Right forelimb (tissue), 1 donor: ENCODE results near the gene USP35.
A peak's percentile ranks its signal among the peaks of the same experiment; 100 is the strongest.
"Not testable (repeated sequence)": the region's sequence is repeated elsewhere in the genome, so short reads cannot be mapped to it uniquely, and the experiment has no call there.

Experiments used
- DNase-seq: peaks from one replicate; pipeline ENCODE4 v3.0.0-alpha.2; 2018

The USP35 gene

GRCh38 chr11:78216571-78217287, 28.0 kb downstream of the USP35 start:
- peak; percentile 30 for DNase-seq

GRCh38 chr11:78217650-78218541, 29.2 kb downstream of the USP35 start:
- DNase-seq = peak; percentile 26

DNA sequence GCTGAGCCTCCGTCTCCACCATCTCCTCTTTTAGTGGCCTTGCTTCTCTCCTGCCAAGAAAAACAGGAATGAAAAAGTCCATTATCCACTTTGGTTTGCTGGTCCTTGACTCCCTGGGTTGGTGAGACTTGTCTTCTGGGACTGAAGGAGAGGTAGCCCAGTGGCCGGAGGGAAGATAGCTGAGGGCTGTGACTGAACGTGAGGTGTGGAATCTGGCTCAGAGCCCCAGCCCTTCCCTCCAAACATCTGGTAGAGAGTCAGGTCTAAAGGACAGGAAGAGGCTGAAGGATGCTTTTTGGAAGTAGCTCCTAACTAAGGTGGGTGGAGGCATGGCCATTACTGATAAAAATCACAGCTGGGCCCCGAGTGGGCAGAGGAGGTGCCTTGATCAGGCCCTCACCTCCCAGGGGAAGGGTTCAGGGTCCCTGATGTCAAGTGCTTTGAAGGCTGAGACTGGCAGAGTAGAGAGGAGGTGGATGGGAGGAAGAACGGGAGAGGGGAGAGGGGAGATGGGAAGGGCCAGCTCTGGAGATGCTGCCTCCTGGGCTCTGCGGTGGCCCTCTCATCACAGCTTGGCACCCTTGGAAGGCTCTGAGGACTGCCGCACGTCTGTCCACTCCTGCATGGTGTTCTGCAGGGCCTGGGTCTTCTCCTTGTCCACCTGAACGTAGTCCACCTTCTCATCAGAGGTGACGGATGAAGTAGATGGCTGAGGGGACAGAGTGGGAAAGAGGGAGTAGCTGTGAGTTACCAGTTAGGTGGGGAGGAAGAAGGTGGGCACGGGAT, 30.2 kb downstream of the USP35 start:
- peak; percentile 32 for DNase-seq

DNA sequence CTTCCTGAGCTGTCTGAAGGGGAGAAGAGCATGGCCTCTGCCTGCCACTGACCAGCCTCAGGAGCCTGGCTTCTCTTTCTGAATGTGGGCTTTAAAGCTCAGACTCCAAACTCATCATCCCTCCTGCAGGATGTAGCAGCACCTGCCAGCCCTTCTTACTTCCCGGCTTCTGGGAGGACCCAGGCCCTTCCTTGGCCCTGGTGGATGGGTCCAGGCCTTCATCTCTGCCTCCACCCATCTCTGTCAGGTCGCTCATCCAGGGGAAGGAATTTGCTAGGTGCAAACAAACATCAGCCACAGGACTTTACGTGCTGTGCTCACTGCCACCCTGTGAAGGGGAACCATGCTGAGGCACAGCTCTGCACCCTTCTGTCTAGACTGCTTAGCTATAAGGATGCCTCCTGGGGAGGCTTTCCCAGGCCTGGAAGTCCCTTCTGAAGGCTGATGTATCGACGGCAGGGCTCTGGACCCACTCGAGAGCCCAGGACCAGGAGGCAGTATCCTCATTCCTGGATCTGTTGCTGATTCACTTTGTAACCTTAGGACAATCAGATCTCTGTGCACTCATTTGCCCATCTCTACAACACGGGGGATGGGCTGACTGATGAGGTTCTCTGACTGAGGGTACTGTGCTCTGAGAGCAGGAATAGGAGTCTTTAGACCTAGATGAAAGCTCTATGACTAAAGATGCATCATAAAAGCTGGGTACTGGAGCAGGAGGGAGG, 30.9 kb downstream of the USP35 start:
- no peak for DNase-seq

GRCh38 chr11:78220218-78221157, 31.8 kb downstream of the USP35 start:
- peak; percentile 37 for DNase-seq

- peak; percentile 35 for DNase-seq
Observed at GRCh38 chr11:78221396-78222315, 32.9 kb downstream of the USP35 start.

DNA sequence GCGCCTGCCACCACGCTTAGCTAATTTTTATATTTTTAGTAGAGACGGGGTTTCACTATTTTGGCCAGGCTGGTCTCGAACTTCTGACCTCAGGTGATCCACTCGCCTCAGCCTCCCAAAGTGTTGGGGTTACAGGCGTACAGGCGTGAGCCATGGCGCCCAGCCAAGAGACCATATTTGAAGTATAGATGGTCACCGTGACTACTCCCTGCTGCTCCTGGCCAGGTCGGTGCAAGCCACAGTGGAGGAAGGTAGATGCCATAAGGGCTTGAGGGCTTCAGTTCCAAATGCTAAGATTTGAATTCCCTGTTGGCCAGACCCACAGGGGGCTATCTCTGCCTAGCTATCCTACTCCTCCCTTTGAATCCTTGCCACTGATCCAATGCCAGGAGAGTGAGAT, 34.0 kb downstream of the USP35 start:
- not testable (repeated sequence) for DNase-seq

DNA sequence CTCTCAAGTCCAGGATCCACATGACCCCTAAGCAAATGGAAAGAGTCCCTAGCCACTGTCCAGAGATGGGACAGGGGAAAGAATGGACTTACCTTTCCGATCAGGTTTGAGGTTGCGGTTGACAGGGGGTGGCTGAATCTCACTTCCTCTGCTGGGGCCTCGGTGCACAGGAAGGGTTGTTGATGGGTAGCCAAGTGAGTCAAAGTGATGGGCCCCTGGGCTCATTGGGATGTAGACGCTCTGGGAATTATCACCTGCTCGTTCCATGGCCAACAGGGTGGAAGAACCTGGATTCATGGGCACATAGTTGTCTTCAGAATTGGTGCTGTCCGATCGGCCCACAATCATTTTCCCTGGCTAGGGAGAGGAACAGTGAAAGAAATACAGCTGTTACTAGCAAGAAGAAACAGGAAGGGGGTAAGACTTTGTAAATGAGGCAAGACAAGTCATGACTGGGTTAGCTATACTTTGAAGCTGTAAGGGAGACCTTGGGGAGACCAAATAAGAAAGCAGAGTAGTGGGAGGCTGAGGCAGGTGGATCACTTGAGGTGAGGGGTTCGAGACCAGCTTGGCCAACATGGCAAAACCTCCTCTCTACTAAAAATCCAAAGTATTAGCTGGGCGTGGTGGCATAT, 34.7 kb downstream of the USP35 start:
- DNase-seq = no peak

- DNase-seq = no peak
Observed at GRCh38 chr11:78224506-78224905, 35.8 kb downstream of the USP35 start.

DNA sequence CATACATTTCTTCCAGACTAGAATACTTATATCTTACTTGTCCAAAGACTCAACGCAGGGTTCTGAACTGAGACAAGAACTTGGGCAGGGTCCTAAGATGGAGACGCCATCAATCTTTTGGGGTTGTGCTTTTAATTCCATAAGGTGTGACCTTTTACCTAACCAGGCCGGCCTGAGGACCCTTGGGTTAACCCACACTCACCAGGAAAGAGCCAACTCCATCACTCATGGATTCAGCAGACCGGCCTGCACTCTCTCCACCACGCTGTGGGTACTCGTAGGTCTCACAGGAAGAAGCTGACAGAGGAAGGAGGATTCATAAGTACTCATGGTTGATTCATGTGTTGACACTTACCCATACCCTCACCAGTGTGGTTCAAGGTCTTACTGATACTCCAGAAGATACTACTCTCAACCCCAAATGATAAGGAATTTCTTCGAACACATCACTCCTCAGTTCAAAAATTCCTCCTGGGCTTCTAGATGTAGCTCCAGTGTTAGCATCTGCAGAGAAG, 36.2 kb downstream of the USP35 start:
- no peak for DNase-seq

- no peak for DNase-seq
Observed at GRCh38 chr11:78226684-78227680, 38.3 kb downstream of the USP35 start.

DNA sequence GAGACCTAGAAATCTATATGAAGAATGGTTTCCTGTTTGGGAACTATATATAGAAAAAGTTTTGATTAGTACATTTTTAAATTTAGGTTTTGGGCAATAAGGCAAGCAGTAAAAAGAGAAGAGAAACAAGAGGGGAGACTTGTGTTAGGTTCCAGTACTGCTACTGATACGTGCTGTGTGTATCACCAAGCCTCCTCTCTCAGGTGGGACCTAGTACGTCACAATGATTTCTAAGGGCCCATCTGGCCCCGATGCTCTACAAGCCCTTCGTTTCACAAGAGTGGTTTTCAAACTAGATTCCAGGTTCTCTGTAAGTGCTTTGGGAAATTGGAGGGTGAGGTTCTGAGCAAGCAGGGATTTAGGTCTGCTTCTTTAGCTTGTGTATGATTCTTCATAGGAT, 39.2 kb downstream of the USP35 start:
- DNase-seq = no peak

DNA sequence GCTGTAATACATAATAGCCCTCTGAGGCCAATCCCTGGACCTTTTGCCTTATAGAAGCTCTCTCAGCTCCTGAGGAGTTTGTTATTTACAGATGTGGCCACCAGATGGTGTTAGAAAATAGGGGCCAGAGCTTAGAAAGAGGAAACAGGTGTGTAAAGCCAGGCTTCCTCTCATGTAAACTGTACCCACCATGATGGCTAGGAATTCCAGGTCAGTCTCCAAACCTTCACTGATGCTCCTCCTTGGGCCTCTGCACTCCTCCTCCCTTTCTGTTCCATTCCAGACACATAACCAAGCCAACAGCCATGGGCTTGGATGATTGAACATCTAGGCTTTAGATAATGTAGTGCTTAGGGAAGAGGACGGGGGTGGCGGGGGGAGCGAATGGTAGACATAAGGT, 39.7 kb downstream of the USP35 start:
- peak; percentile 48 for DNase-seq

DNA sequence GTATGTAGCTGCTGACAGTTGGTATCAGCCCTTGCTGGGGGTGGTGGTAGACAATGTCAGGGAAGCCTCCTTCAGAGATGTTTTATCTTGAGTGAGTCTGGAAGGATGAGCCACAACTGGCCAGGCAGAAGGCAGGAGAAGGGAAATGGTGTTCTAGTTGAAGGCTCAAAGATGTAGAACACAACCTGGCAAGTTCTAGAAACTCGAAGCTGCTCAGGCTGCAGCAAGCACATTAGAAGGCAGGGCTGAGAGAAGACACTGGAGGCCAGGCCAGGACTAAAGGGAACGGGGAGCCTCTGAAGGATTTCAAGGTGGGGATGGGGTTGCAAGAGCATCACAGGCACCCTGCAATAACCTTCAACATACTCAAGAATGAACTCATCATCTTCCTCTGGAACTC, 40.4 kb downstream of the USP35 start:
- no peak for DNase-seq

DNA sequence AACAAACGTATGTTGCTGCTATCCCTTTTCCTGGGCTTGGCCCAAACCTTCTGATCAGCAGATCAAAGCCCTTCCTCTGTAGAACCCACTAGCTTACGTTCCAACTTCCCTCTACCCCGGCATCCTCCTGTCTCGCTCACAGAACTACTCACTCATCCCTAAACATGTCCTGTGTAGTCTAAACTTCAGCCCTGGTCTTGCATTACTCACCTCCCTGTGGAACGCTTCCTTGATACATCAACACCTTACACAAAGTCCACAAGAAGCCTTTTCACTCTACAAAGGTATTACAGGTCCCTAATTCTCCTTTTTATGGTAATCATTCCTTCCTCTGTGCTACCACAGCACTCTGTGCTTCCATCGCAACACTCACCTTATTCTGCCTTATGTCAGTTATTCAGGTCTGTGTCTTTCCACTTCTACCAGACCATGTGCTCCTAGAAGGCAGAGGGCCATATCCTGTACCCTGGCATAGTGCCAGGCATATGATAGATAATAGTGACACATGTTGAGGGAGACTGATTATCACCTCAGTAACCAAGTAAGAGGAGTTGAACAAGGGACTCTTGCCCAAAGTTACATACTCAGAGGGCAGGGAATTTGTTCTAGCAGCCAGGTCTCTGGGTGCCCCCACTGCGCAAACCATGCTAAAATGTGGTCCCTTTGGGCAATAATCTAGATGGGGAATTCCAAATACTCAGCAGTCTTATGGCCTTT, 41.6 kb downstream of the USP35 start:
- DNase-seq = no peak

GRCh38 chr11:78231962-78232501, 43.3 kb downstream of the USP35 start:
- no peak for DNase-seq

- not testable (repeated sequence) for DNase-seq
Observed at GRCh38 chr11:78233046-78233445, 44.3 kb downstream of the USP35 start.
